Measurements from ENCODE around the gene MB21D2.

DNA sequence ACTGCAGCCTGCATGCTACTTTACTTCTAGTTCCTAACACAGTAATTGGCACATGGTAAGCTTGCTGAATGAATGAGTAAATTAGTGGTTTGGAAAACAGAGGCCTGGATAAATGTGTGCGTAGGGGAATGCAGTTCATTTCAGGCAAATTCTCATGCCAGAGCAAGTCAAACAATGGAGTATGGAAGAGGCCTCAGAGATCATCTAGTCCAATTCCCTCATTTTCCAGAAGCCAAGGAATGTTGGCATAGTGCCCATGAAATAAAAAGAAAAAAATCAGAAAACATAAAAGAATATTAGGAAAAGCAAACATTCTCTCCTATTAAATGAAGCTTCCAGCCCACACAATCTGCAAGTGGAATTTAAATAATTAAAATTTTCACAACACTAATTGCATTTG lies 92.4 kb downstream of the MB21D2 start:
- TF ChIP-seq, protein P1, sequence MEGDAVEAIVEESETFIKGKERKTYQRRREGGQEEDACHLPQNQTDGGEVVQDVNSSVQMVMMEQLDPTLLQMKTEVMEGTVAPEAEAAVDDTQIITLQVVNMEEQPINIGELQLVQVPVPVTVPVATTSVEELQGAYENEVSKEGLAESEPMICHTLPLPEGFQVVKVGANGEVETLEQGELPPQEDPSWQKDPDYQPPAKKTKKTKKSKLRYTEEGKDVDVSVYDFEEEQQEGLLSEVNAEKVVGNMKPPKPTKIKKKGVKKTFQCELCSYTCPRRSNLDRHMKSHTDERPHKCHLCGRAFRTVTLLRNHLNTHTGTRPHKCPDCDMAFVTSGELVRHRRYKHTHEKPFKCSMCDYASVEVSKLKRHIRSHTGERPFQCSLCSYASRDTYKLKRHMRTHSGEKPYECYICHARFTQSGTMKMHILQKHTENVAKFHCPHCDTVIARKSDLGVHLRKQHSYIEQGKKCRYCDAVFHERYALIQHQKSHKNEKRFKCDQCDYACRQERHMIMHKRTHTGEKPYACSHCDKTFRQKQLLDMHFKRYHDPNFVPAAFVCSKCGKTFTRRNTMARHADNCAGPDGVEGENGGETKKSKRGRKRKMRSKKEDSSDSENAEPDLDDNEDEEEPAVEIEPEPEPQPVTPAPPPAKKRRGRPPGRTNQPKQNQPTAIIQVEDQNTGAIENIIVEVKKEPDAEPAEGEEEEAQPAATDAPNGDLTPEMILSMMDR (conservative IDR thresholded peaks at IDR 0.05; ENCODE audit: low read depth, low read length) = no peak
- TF ChIP-seq EZH2 (IDR thresholded peaks at IDR 0.05; ENCODE audit: low read length, unreplicated experiment) (no peak), EZH2phosphoT487 (IDR thresholded peaks at IDR 0.05; ENCODE audit: borderline replicate concordance, low read length) (no peak)
